ENCODE measurements around the gene LPO. TPM values are rescaled to one million over a fixed set of nuclear protein-coding genes. Genes with fewer than 3 reads are reported as not detected.

LPO gene
- total RNA-seq, 1 experiment from 2014 or later: 0.20 TPM

DNA sequence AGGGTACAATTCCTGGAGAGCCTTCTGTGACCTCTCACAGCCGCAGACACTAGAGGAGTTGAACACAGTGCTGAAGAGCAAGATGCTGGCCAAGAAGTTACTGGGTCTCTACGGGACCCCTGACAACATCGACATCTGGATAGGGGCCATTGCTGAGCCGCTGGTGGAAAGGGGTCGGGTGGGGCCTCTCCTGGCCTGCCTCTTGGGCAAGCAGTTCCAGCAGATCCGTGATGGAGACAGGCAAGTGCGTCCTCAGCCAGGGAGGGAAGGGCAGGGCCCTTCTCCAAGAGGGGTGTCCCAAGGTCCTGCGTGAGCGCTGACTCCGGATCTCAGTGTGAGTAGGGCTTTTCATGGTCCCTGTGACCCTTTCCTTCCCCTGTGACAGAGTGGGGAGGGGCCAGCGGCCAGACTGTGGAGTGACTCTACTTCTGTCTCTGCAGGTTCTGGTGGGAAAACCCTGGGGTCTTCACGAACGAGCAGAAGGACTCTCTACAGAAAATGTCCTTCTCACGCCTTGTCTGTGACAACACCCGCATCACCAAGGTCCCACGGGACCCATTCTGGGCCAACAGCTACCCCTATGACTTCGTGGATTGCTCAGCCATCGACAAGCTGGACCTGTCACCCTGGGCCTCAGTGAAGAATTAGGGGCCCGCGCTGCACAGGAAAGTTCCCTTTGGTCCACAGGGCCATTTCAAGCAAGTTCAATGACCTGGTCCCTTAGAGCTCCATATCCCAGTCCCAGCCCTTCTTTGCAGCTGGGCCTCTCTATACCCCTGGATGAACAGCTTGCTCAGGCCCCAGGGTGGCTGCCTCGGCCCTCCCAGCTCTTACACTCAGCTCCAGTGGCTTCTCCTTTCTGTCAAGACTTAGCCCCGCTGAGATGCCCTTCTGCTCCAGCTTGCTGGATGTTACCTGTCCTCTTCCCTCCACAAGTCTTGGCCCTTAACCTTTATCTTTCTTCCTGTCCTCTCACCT, 29.3 kb downstream of the LPO start (continued):
- TF ChIP-seq MLX (CRISPR knock-in tag; IDR thresholded peaks at IDR 0.05) (no peak), HMGA2 (CRISPR knock-in tag; IDR thresholded peaks at IDR 0.05) (no peak), TEAD4 (CRISPR knock-in tag; IDR thresholded peaks at IDR 0.05) (no peak), TP53 (CRISPR knock-in tag; IDR thresholded peaks at IDR 0.05) (no peak)

GRCh38 chr17:58268326-58268725, 29.9 kb downstream of the LPO start:
- POLR2A ChIA-PET: interaction anchor here (0.6 to 0.7 kb wide), 2 partner anchors 18 to 58 kb away, joined by 3 to 10 read pairs; no protein-coding TSS in a partner anchor
- DNase-seq (ENCODE audit: low spot score) (no peak), ATAC-seq (no peak)
- CTCF ChIA-PET: interaction anchor here (0.9 to 1.1 kb wide), 4 partner anchors 11 to 69 kb away, joined by 3 to 4 read pairs (median 3); no protein-coding TSS in a partner anchor
- TF ChIP-seq NFE2L1 (CRISPR knock-in tag; IDR thresholded peaks at IDR 0.05) (no peak), NFYB (CRISPR knock-in tag; conservative IDR thresholded peaks at IDR 0.05; ENCODE audit: low read depth) (no peak), NR3C1 (CRISPR knock-in tag; conservative IDR thresholded peaks at IDR 0.05; ENCODE audit: low read depth) (no peak), ZNF671 (CRISPR knock-in tag; IDR thresholded peaks at IDR 0.05) (no peak), ZNF423 (CRISPR knock-in tag; IDR thresholded peaks at IDR 0.05) (no peak), CREB1 (CRISPR knock-in tag; IDR thresholded peaks at IDR 0.05) (no peak)
- TF ChIP-seq, protein P1, sequence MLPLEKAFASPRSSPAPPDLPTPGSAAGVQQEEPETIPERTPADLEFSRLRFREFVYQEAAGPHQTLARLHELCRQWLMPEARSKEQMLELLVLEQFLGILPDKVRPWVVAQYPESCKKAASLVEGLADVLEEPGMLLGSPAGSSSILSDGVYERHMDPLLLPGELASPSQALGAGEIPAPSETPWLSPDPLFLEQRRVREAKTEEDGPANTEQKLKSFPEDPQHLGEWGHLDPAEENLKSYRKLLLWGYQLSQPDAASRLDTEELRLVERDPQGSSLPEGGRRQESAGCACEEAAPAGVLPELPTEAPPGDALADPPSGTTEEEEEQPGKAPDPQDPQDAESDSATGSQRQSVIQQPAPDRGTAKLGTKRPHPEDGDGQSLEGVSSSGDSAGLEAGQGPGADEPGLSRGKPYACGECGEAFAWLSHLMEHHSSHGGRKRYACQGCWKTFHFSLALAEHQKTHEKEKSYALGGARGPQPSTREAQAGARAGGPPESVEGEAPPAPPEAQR (CRISPR knock-in tag; IDR thresholded peaks at IDR 0.05): no peak
- Mint-ChIP-seq H3K4me3 (no peak overlapping the region), H3K27me3 (ENCODE audit: low read depth) (peaks cover 25% of the 10 kb centered on the region), H3K27ac (no peak overlapping the region), H3K4me1 (no peaks in the 10 kb centered on the region), H3K36me3 (no peaks in the 10 kb centered on the region), H3K9me3 (no peaks in the 10 kb centered on the region)

- H3K4me1 Mint-ChIP-seq: no peaks in the 10 kb centered on the region
- DNase-seq (ENCODE audit: low spot score) (no peak), ATAC-seq (no peak)
- H3K36me3 Mint-ChIP-seq: no peaks in the 10 kb centered on the region
- peaks cover 19% of the 10 kb centered on the region for H3K27me3 Mint-ChIP-seq (ENCODE audit: low read depth)
- H3K9me3 Mint-ChIP-seq: no peaks in the 10 kb centered on the region
- ChIA-PET CTCF (interaction anchor here (1.1 kb wide), 1 partner anchor 19 kb away, joined by 4 read pairs; no protein-coding TSS in a partner anchor), POLR2A (no interaction called here)
- H3K4me3 Mint-ChIP-seq: no peak overlapping the region
- TF ChIP-seq CBFB (CRISPR knock-in tag; IDR thresholded peaks at IDR 0.05; ENCODE audit: low read depth): no peak
- no peak overlapping the region for H3K27ac Mint-ChIP-seq
Measured at GRCh38 chr17:58268774-58269556, 30.6 kb downstream of the LPO start.

DNA sequence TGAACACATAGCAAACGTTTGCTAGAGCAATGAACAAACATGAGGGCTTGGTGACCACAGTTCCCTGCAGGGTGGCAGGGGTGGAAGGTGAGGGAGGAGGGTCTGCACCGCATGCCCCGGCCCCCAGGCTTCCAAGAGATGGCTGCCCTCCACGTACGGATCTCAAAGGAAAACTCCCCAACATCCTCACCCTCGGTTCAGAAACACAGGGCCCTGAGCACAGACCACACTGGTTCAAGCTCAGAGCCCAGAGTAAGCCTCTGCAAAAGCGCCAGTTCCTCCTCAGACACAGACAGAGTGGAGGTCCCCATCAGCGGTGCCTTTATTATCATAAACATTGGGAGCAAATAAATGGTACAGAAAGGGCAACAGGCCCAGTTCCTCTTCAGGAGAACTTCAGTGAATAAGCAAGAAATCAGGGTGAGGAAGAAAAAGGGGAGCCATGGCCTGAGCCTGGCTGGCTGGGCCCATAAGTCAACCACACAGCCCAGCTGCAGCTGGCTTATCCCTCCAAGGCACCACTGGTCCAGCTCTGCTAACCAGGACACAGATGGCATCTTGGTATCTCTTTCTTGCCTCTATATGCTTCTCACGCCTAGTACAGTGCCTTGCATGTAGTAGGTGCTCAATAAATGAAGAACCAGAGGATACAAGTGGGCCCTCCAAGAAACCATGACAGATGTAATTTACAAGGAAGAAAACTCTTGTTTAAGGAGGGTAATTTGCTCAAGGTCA, 31.3 kb downstream of the LPO start:
- Mint-ChIP-seq H3K36me3 (no peaks in the 10 kb centered on the region), H3K4me3 (no peak overlapping the region), H3K4me1 (no peaks in the 10 kb centered on the region), H3K9me3 (no peaks in the 10 kb centered on the region), H3K27ac (no peak overlapping the region), H3K27me3 (ENCODE audit: low read depth) (peaks cover 13% of the 10 kb centered on the region)
- DNase-seq (ENCODE audit: low spot score): no peak
- CTCF ChIA-PET: interaction anchor here (0.9 to 2.1 kb wide), 2 partner anchors 15 to 20 kb away, joined by 3 to 8 read pairs; no protein-coding TSS in a partner anchor
- POLR2A ChIA-PET: no interaction called here
- no peak for ATAC-seq
- no peak for TF ChIP-seq NR1H2 (CRISPR knock-in tag; IDR thresholded peaks at IDR 0.05)
- no peak for TF ChIP-seq PRDM15 (CRISPR knock-in tag; IDR thresholded peaks at IDR 0.05)
- no peak for TF ChIP-seq USF1 (CRISPR knock-in tag; IDR thresholded peaks at IDR 0.05)
- no peak for TF ChIP-seq ZNF138 (CRISPR knock-in tag; conservative IDR thresholded peaks at IDR 0.05)
- TF ChIP-seq, protein P2, sequence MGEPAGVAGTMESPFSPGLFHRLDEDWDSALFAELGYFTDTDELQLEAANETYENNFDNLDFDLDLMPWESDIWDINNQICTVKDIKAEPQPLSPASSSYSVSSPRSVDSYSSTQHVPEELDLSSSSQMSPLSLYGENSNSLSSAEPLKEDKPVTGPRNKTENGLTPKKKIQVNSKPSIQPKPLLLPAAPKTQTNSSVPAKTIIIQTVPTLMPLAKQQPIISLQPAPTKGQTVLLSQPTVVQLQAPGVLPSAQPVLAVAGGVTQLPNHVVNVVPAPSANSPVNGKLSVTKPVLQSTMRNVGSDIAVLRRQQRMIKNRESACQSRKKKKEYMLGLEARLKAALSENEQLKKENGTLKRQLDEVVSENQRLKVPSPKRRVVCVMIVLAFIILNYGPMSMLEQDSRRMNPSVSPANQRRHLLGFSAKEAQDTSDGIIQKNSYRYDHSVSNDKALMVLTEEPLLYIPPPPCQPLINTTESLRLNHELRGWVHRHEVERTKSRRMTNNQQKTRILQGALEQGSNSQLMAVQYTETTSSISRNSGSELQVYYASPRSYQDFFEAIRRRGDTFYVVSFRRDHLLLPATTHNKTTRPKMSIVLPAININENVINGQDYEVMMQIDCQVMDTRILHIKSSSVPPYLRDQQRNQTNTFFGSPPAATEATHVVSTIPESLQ (CRISPR knock-in tag; IDR thresholded peaks at IDR 0.05): no peak
- no peak for TF ChIP-seq CREB1 (CRISPR knock-in tag; IDR thresholded peaks at IDR 0.05)
- TF ChIP-seq ESRRA (CRISPR knock-in tag; IDR thresholded peaks at IDR 0.05; ENCODE audit: borderline replicate concordance): no peak
